ENCODE data around the gene BMPR1B. TPM values are rescaled to one million over a fixed set of nuclear protein-coding genes. Genes with fewer than 3 reads are reported as not detected.

Gene BMPR1B
- total RNA-seq, 1 experiment from 2014 or later = not detected

DNA sequence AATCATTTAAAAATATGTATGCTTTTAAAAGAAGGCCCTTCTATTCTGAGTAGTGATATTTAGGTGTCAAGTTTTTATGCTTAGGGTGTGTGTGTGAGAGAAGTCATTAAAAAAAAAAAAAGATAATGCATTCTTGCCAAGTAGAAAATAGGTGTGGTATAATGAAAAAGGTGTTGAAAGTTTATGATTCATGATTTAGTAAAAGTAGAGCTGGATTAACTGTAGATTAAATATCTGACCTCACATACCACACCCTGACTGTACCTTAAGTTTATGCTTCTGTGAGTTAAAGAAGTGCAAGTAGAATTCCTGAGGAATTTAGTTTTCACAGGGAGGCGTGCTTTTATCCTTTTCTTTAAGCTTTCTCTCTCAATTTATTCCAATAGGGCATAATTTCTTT lies 71.1 kb downstream of the BMPR1B start (continued):
- TF ChIP-seq, protein P1, sequence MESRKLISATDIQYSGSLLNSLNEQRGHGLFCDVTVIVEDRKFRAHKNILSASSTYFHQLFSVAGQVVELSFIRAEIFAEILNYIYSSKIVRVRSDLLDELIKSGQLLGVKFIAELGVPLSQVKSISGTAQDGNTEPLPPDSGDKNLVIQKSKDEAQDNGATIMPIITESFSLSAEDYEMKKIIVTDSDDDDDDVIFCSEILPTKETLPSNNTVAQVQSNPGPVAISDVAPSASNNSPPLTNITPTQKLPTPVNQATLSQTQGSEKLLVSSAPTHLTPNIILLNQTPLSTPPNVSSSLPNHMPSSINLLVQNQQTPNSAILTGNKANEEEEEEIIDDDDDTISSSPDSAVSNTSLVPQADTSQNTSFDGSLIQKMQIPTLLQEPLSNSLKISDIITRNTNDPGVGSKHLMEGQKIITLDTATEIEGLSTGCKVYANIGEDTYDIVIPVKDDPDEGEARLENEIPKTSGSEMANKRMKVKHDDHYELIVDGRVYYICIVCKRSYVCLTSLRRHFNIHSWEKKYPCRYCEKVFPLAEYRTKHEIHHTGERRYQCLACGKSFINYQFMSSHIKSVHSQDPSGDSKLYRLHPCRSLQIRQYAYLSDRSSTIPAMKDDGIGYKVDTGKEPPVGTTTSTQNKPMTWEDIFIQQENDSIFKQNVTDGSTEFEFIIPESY (IDR thresholded peaks at IDR 0.05; ENCODE audit: extremely low read depth, insufficient replicate concordance, low read length) = no peak
- no peak for TF ChIP-seq CEBPB (IDR thresholded peaks at IDR 0.05; ENCODE audit: low read depth)
- TF ChIP-seq ZFX (IDR thresholded peaks at IDR 0.05) = no peak
- TF ChIP-seq, protein P2, sequence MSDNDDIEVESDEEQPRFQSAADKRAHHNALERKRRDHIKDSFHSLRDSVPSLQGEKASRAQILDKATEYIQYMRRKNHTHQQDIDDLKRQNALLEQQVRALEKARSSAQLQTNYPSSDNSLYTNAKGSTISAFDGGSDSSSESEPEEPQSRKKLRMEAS (IDR thresholded peaks at IDR 0.05) = no peak
- no peak for TF ChIP-seq EGR1 (IDR thresholded peaks at IDR 0.05; ENCODE audit: low read depth)
- TF ChIP-seq FOSL1 (IDR thresholded peaks at IDR 0.05; ENCODE audit: low read depth) = no peak

DNA sequence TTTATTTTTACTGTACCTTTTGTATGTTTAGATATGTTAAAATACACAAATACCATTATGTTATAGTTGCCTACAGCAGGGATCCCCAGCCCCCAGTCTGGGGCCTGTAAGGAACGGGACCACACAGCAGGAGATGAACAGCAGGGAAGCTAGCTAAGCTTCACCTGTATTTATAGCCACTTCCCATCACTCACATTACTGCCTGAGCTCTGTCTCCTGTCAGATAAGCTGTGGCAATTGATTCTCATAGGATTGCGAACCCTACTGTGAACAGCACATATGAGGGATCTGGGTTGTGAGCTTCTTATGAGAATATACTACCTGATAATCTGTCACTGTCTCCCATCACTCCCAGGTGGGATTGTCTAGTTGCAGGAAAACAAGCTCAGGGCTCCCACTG lies 73.9 kb downstream of the BMPR1B start:
- ATAC-seq = no peak
- ChIA-PET RAD21 (ENCODE audit: low non-redundant PET in 1 of 2, low total read pairs in 2 of 2, uncharacterized antibody in 2 of 2, unreplicated experiment in 2 of 2) (no interaction called here), CTCF (no interaction called here), POLR2A (no interaction called here)
- BruUV-seq (replicated peaks) = no TSS peak
- H3K9me2 ChIP-seq (ENCODE audit: insufficient read depth) = no peaks in the 10 kb centered on the region
- H3K79me2 ChIP-seq (ENCODE audit: insufficient read depth, low read length) = no peaks in the 10 kb centered on the region
- H3K27ac ChIP-seq (ENCODE audit: low read depth, low read length) = no peak overlapping the region
- TF ChIP-seq, protein P3, sequence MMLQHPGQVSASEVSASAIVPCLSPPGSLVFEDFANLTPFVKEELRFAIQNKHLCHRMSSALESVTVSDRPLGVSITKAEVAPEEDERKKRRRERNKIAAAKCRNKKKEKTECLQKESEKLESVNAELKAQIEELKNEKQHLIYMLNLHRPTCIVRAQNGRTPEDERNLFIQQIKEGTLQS (IDR thresholded peaks at IDR 0.05) = no peak
- TF ChIP-seq SP1 (IDR thresholded peaks at IDR 0.05; ENCODE audit: low read depth) = no peak
- TF ChIP-seq, protein P1 (IDR thresholded peaks at IDR 0.05; ENCODE audit: extremely low read depth, insufficient replicate concordance, low read length) = no peak
- no peak for TF ChIP-seq POLR2A (IDR thresholded peaks at IDR 0.05; ENCODE audit: borderline replicate concordance, extremely low read depth, insufficient read depth, insufficient read length)
- no peak for TF ChIP-seq CEBPB (IDR thresholded peaks at IDR 0.05; ENCODE audit: low read depth)
- no peak for TF ChIP-seq ZFX (IDR thresholded peaks at IDR 0.05)
- TF ChIP-seq CBX3 (IDR thresholded peaks at IDR 0.05; ENCODE audit: low read depth) = no peak
- TF ChIP-seq JUND (IDR thresholded peaks at IDR 0.05) = no peak
- TF ChIP-seq, protein P4, sequence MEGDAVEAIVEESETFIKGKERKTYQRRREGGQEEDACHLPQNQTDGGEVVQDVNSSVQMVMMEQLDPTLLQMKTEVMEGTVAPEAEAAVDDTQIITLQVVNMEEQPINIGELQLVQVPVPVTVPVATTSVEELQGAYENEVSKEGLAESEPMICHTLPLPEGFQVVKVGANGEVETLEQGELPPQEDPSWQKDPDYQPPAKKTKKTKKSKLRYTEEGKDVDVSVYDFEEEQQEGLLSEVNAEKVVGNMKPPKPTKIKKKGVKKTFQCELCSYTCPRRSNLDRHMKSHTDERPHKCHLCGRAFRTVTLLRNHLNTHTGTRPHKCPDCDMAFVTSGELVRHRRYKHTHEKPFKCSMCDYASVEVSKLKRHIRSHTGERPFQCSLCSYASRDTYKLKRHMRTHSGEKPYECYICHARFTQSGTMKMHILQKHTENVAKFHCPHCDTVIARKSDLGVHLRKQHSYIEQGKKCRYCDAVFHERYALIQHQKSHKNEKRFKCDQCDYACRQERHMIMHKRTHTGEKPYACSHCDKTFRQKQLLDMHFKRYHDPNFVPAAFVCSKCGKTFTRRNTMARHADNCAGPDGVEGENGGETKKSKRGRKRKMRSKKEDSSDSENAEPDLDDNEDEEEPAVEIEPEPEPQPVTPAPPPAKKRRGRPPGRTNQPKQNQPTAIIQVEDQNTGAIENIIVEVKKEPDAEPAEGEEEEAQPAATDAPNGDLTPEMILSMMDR (IDR thresholded peaks at IDR 0.05 in 2 of 3, conservative IDR thresholded peaks at IDR 0.05 in 1 of 3; ENCODE audit: borderline replicate concordance in 1 of 3, insufficient read depth in 1 of 3, low read depth in 2 of 3, low read length in 2 of 3) = no peak
- TF ChIP-seq SIN3A (IDR thresholded peaks at IDR 0.05; ENCODE audit: low read depth) = no peak
- TF ChIP-seq YY1 (IDR thresholded peaks at IDR 0.05; ENCODE audit: extremely low read depth, insufficient replicate concordance, low read depth, low read length) = no peak
- TF ChIP-seq FOSL1 (IDR thresholded peaks at IDR 0.05; ENCODE audit: low read depth) = no peak
- TF ChIP-seq EZH2 (IDR thresholded peaks at IDR 0.05) = no peak
- TF ChIP-seq, protein P2 (IDR thresholded peaks at IDR 0.05) = no peak
- no peak for TF ChIP-seq EZH2phosphoT487 (IDR thresholded peaks at IDR 0.05; ENCODE audit: borderline replicate concordance)
- TF ChIP-seq TCF7L2 (IDR thresholded peaks at IDR 0.05; ENCODE audit: borderline replicate concordance, extremely low read depth, insufficient read depth, insufficient read length) = no peak
- no peak for TF ChIP-seq ZNF274 (IDR thresholded peaks at IDR 0.05; ENCODE audit: low read depth, low read length)
- no peak for TF ChIP-seq RAD21 (IDR thresholded peaks at IDR 0.05; ENCODE audit: low read depth)
- TF ChIP-seq EGR1 (IDR thresholded peaks at IDR 0.05; ENCODE audit: low read depth) = no peak
- H3K4me2 ChIP-seq (ENCODE audit: low read length) = no peak overlapping the region
- no peaks in the 10 kb centered on the region for H3K9me3 ChIP-seq (ENCODE audit: control insufficient read depth in 1 of 2, insufficient read depth in 1 of 2, low read depth in 1 of 2, low read length in 2 of 2)
- intact Hi-C loops (cut with micrococcal nuclease) = no loop called here
- no peaks in the 10 kb centered on the region for H4K20me1 ChIP-seq (ENCODE audit: insufficient read depth)
- H2AFZ ChIP-seq (ENCODE audit: low read depth, low read length, poor library complexity, severe bottlenecking) = no peak overlapping the region
- H3K4me3 ChIP-seq (replicated peaks in 1 of 2; ENCODE audit: low read depth in 1 of 2, low read length in 2 of 2) = no peak overlapping the region
- H3K4me1 ChIP-seq (ENCODE audit: control insufficient read depth in 1 of 2, insufficient read depth in 2 of 2, low read length in 2 of 2) = peaks cover 0 to 21% of the 10 kb centered on the region in 2 experiments; a peak in 2 of 4 replicates
- no peaks in the 10 kb centered on the region for H3K36me3 ChIP-seq (ENCODE audit: control insufficient read depth in 1 of 2, insufficient read depth in 2 of 2, low read length in 2 of 2)
- no peaks in the 10 kb centered on the region for H3K27me3 ChIP-seq (ENCODE audit: insufficient read depth, low read length)
- no peak overlapping the region for H3K9ac ChIP-seq (ENCODE audit: low read length)
- DNase-seq (ENCODE audit: low read depth, low spot score) = no peak

All from HCT116 (cell line).